ENCODE results near the gene TUBB4B.

- TF ChIP-seq, protein P1, sequence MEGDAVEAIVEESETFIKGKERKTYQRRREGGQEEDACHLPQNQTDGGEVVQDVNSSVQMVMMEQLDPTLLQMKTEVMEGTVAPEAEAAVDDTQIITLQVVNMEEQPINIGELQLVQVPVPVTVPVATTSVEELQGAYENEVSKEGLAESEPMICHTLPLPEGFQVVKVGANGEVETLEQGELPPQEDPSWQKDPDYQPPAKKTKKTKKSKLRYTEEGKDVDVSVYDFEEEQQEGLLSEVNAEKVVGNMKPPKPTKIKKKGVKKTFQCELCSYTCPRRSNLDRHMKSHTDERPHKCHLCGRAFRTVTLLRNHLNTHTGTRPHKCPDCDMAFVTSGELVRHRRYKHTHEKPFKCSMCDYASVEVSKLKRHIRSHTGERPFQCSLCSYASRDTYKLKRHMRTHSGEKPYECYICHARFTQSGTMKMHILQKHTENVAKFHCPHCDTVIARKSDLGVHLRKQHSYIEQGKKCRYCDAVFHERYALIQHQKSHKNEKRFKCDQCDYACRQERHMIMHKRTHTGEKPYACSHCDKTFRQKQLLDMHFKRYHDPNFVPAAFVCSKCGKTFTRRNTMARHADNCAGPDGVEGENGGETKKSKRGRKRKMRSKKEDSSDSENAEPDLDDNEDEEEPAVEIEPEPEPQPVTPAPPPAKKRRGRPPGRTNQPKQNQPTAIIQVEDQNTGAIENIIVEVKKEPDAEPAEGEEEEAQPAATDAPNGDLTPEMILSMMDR (IDR thresholded peaks at IDR 0.05), result no peak
- TF ChIP-seq POLR2AphosphoS5 (IDR thresholded peaks at IDR 0.05), result no peak
Measured at GRCh38 chr9:137212520-137212919, 28.6 kb upstream of the TUBB4B start.
